DOHH2 (cell line): ENCODE data around the gene TBX3.

Experiments used
- CTCF ChIP-seq: fragments of 200-600 bp; sonication (generic); IDR thresholded peaks from one replicate; pipeline ENCODE4 v1.5.1; 2014; ENCODE audit warnings: antibody characterized with exemption, mild to moderate bottlenecking, low read depth, low read length; ENCODE audit not compliant: poor library complexity, severe bottlenecking
- EZH2phosphoT487 ChIP-seq: fragments of 200-600 bp; sonication (generic); IDR thresholded peaks from 2 replicates; pipeline ENCODE4 v1.6.1; 2017; ENCODE audit warnings: borderline replicate concordance, mild to moderate bottlenecking, antibody characterized with exemption, low read length, moderate library complexity, mixed read lengths

- no peak for TF ChIP-seq CTCF
- TF ChIP-seq EZH2phosphoT487 = no peak
These were observed 7.8 kb upstream of the TBX3 start for GRCh38 chr12:114691763-114692185.
